ENCODE measurements around the gene CDKN2B. TPM values are rescaled to one million over a fixed set of nuclear protein-coding genes. Genes with fewer than 3 reads are reported as not detected.
"Not testable (repeated sequence)": the region's sequence is repeated elsewhere in the genome, so short reads cannot be mapped to it uniquely, and the experiment has no call there.

Gene CDKN2B, protein sequence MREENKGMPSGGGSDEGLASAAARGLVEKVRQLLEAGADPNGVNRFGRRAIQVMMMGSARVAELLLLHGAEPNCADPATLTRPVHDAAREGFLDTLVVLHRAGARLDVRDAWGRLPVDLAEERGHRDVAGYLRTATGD
- 10 to 100 TPM in 1 of 4 donors, 1 to 10 TPM in 3; 5.4 to 12.3 (median 8.3) TPM for total RNA-seq
- 10 to 100 TPM in 1 of 3 donors, 1 to 10 TPM in 2; 1.7 to 11.3 (median 5.5) TPM for polyA plus RNA-seq
- long read RNA-seq, donor 1, partial matches to known transcripts = 0 of 4 reads
- long read RNA-seq, donor 1, other reads (novel, unspliced or antisense) = 0 of 4 reads
- long read RNA-seq, donor 2, transcript CDKN2B-201 (2 exons, 3,911 nt) = major isoform, 7 of 8 reads
- long read RNA-seq, donor 2, partial matches to known transcripts = 0 of 8 reads
- long read RNA-seq, donor 2, other reads (novel, unspliced or antisense) = 1 of 8 reads

GRCh38 chr9:22008717-22009505 lies at the start of gene CDKN2B:
CDKN2B (minus strand) TSS chr9:22009305; CDS start chr9:22008953, 352 bp downstream.
- H3K4me3 ChIP-seq = peak within 1 kb of the TSS; percentile 88
- no peaks in the 10 kb centered on the region for H3K9me3 ChIP-seq
- ATAC-seq = peak; percentile 96 to 97 (median 97)
- intact Hi-C loops (cut with DNase I) = loop anchor here (1.0 to 5.0 kb wide), 2 partner anchors 195 to 197 kb away; no protein-coding TSS in a partner anchor
- 0 to 1% (median 1%) methylated on average over 78 to 86 of the region's 86 CpGs for WGBS, 3 donors
- TF ChIP-seq CTCF (IDR thresholded peaks at IDR 0.05) = peak; percentile 98
- H3K27me3 ChIP-seq (ENCODE audit: insufficient read depth in 3 of 3, low read length in 2 of 3) = peaks cover 0 to 2% (median 0%) of the 10 kb centered on the region in 3 donors
- peak; percentile 97 to 98 for DNase-seq
- H3K27ac ChIP-seq = peak within 1 kb of the TSS; percentile 92
- peaks cover 22% of the 10 kb centered on the region for H3K4me1 ChIP-seq
- H3K36me3 ChIP-seq (ENCODE audit: insufficient read depth in 1 of 2, low read depth in 1 of 2) = no peaks in the 10 kb centered on the region

GRCh38 chr9:22057972-22058371 lies 48.9 kb upstream of the CDKN2B start:
- intact Hi-C loops (cut with DNase I); ATAC-seq; H3K4me3 ChIP-seq; H3K36me3 ChIP-seq (ENCODE audit: insufficient read depth in 1 of 2, low read depth in 1 of 2); H3K4me1 ChIP-seq; H3K27me3 ChIP-seq (ENCODE audit: insufficient read depth in 3 of 3, low read length in 2 of 3); H3K9me3 ChIP-seq; DNase-seq; H3K27ac ChIP-seq: not testable (repeated sequence)
- 96 to 99% (median 96%) methylated on average over 6 of the region's 6 CpGs for WGBS, 3 donors

DNA sequence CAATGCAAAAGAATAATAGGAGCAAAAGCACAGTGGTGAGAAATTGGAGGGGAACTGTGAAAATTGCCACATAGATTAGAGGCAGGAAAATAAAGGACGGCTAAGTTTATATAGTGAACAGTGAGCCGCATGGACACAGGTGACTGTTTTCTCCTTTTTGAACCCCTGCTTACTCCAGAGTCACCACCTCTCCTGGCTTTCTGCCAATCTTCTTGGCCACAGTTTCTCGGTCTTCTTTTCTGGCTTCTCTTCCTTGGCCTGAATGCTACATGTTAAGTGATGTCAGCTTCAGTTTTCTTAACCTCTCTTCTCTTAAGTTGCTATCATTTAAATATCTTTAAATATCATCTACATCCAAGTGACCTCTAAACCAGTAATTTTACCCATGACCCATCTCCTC lies 47.3 kb upstream of the CDKN2B start:
- DNase-seq (no peak), ATAC-seq (no peak)
- WGBS, 3 donors = 45 to 61% (median 56%) methylated on average over 3 of the region's 3 CpGs
- Histone ChIP-seq H3K27ac (no peak overlapping the region), H3K4me1 (no peaks in the 10 kb centered on the region), H3K36me3 (ENCODE audit: insufficient read depth in 1 of 2, low read depth in 1 of 2) (no peaks in the 10 kb centered on the region), H3K9me3 (no peaks in the 10 kb centered on the region), H3K4me3 (no peak overlapping the region), H3K27me3 (ENCODE audit: insufficient read depth in 3 of 3, low read length in 2 of 3) (no peaks in the 10 kb centered on the region)
- intact Hi-C loops (cut with DNase I) = no loop called here
- no peak for TF ChIP-seq CTCF (IDR thresholded peaks at IDR 0.05)

DNA sequence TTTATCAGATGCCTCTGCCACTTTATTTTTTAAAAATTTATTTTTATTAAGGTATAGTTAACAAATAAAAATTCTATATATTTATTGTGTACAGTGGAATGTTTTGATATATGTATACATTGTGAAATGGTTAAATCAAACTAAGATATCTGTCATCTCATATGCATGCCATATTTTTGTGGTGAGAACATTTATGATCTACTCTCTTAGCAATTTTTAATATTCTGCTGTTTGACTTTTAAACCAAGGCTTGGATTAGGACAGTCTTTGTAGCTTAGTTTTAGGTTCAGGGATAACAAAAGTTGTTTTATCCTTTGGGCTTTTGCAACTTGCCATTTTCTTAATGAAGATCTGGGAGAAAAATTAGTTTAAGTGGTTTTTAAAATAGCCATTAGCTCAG lies 46.0 kb upstream of the CDKN2B start:
- DNase-seq (no peak), ATAC-seq (no peak)
- no peak overlapping the region for H3K4me3 ChIP-seq
- H3K9me3 ChIP-seq = no peaks in the 10 kb centered on the region
- H3K4me1 ChIP-seq = peaks cover 9% of the 10 kb centered on the region
- no peak overlapping the region for H3K27ac ChIP-seq
- intact Hi-C loops (cut with DNase I) = no loop called here
- H3K27me3 ChIP-seq (ENCODE audit: insufficient read depth in 3 of 3, low read length in 2 of 3) = no peaks in the 10 kb centered on the region
- no peaks in the 10 kb centered on the region for H3K36me3 ChIP-seq (ENCODE audit: insufficient read depth in 1 of 2, low read depth in 1 of 2)
- no peak for TF ChIP-seq CTCF (IDR thresholded peaks at IDR 0.05)

GRCh38 chr9:22054529-22054928 lies 45.4 kb upstream of the CDKN2B start:
- no peaks in the 10 kb centered on the region for H3K27me3 ChIP-seq (ENCODE audit: insufficient read depth in 3 of 3, low read length in 2 of 3)
- intact Hi-C loops (cut with DNase I) = loop anchor here in 1 of 2 donors (5.0 kb wide), 1 partner anchor 247 kb away; no protein-coding TSS in a partner anchor
- peaks cover 11% of the 10 kb centered on the region for H3K4me1 ChIP-seq
- 81 to 91% (median 91%) methylated on average over 2 of the region's 2 CpGs for WGBS, 3 donors
- no peaks in the 10 kb centered on the region for H3K36me3 ChIP-seq (ENCODE audit: insufficient read depth in 1 of 2, low read depth in 1 of 2)
- no peaks in the 10 kb centered on the region for H3K9me3 ChIP-seq
- no peak overlapping the region for H3K27ac ChIP-seq
- TF ChIP-seq CTCF (IDR thresholded peaks at IDR 0.05) = no peak
- no peak overlapping the region for H3K4me3 ChIP-seq
- no peak for ATAC-seq
- DNase-seq = no peak
